ENCODE results near the gene CRYGN. TPM values are rescaled to one million over a fixed set of nuclear protein-coding genes. Genes with fewer than 3 reads are reported as not detected.

CRYGN gene
- total and polyA plus RNA-seq, 2 donors from 2014 or later = 0.22 TPM; not detected in 1

GRCh38 chr7:151462306-151462779 lies 22.4 kb upstream of the CRYGN start:
- Histone ChIP-seq H3K4me1 (ENCODE audit: control insufficient read depth in 2 of 3, insufficient read depth in 2 of 3, low read depth in 1 of 3, low read length in 3 of 3) (peaks cover 0 to 24% (median 18%) of the 10 kb centered on the region in 3 donors), H3K27ac (ENCODE audit: low read depth in 2 of 2, low read length in 2 of 2) (no peak overlapping the region), H3K36me3 (ENCODE audit: control insufficient read depth in 2 of 3, insufficient read depth in 3 of 3, low read length in 3 of 3) (peaks cover 0 to 16% (median 5%) of the 10 kb centered on the region in 3 donors), H3K9me3 (ENCODE audit: control insufficient read depth in 2 of 3, insufficient read depth in 1 of 3, low read length in 3 of 3) (peaks cover 0 to 7% (median 0%) of the 10 kb centered on the region in 3 donors), H3K9ac (ENCODE audit: low read length in 3 of 3) (no peak overlapping the region), H3K27me3 (ENCODE audit: control insufficient read depth, insufficient read depth, low read length) (no peaks in the 10 kb centered on the region), H3K4me3 (ENCODE audit: low read length in 3 of 3) (no peak overlapping the region)
- DNase-seq = no peak
- no peak for TF ChIP-seq CTCF (IDR thresholded peaks at IDR 0.05; ENCODE audit: borderline replicate concordance, extremely low read depth, insufficient read depth)
- no peak for FAIRE-seq
- intact Hi-C loops (cut with DNase I) = no loop called here

- Histone ChIP-seq H3K9me3 (ENCODE audit: control insufficient read depth in 2 of 3, insufficient read depth in 1 of 3, low read length in 3 of 3) (peaks cover 0 to 7% (median 0%) of the 10 kb centered on the region in 3 donors), H3K36me3 (ENCODE audit: control insufficient read depth in 2 of 3, insufficient read depth in 3 of 3, low read length in 3 of 3) (peaks cover 0 to 16% (median 5%) of the 10 kb centered on the region in 3 donors), H3K4me3 (ENCODE audit: low read length in 3 of 3) (no peak overlapping the region), H3K4me1 (ENCODE audit: control insufficient read depth in 2 of 3, insufficient read depth in 2 of 3, low read depth in 1 of 3, low read length in 3 of 3) (peaks cover 0 to 24% (median 18%) of the 10 kb centered on the region in 3 donors), H3K9ac (ENCODE audit: low read length in 3 of 3) (no peak overlapping the region), H3K27me3 (ENCODE audit: control insufficient read depth, insufficient read depth, low read length) (no peaks in the 10 kb centered on the region), H3K27ac (ENCODE audit: low read depth in 2 of 2, low read length in 2 of 2) (no peak overlapping the region)
- intact Hi-C loops (cut with DNase I) = no loop called here
- no peak for TF ChIP-seq CTCF (IDR thresholded peaks at IDR 0.05; ENCODE audit: borderline replicate concordance, extremely low read depth, insufficient read depth)
- DNase-seq = no peak
- no peak for FAIRE-seq
Measured at GRCh38 chr7:151461942-151462230, 21.9 kb upstream of the CRYGN start.

GRCh38 chr7:151461096-151461941 lies 21.4 kb upstream of the CRYGN start:
- peak overlapping the region in 1 of 3 donors; percentile 17 for H3K9ac ChIP-seq (ENCODE audit: low read length in 3 of 3)
- H3K9me3 ChIP-seq (ENCODE audit: control insufficient read depth in 2 of 3, insufficient read depth in 1 of 3, low read length in 3 of 3) = peaks cover 0 to 7% (median 0%) of the 10 kb centered on the region in 3 donors
- FAIRE-seq (no peak), DNase-seq (no peak)
- H3K4me1 ChIP-seq (ENCODE audit: control insufficient read depth in 2 of 3, insufficient read depth in 2 of 3, low read depth in 1 of 3, low read length in 3 of 3) = peaks cover 0 to 24% (median 18%) of the 10 kb centered on the region in 3 donors
- TF ChIP-seq CTCF (IDR thresholded peaks at IDR 0.05; ENCODE audit: borderline replicate concordance, extremely low read depth, insufficient read depth) = no peak
- peak overlapping the region; percentile 88 to 96 for H3K27ac ChIP-seq (ENCODE audit: low read depth in 2 of 2, low read length in 2 of 2)
- H3K27me3 ChIP-seq (ENCODE audit: control insufficient read depth, insufficient read depth, low read length) = no peaks in the 10 kb centered on the region
- H3K36me3 ChIP-seq (ENCODE audit: control insufficient read depth in 2 of 3, insufficient read depth in 3 of 3, low read length in 3 of 3) = peaks cover 0 to 15% (median 5%) of the 10 kb centered on the region in 3 donors
- intact Hi-C loops (cut with DNase I) = no loop called here
- H3K4me3 ChIP-seq (ENCODE audit: low read length in 3 of 3) = no peak overlapping the region
